Tibial artery (tissue), 4 donors: ENCODE data around the gene COLGALT1.
"Not testable (repeated sequence)": the region's sequence is repeated elsewhere in the genome, so short reads cannot be mapped to it uniquely, and the experiment has no call there.

Experiments used
- DNase-seq, 2 donors: peaks; one replicate each; pipeline ENCODE4 v3.0.0-alpha.2; 2019
- H3K27ac ChIP-seq, 2 donors: fragments of 200-600 bp; sonication (generic) in 1 of 2; 1 replicate in 1 of 2; 2 replicates in 1 of 2; pipeline ENCODE4 v1.5.1; 2018 to 2019; ENCODE audit warnings: mild to moderate bottlenecking in 1 of 2
- H3K27me3 ChIP-seq, 2 donors: fragments of 200-600 bp; sonication (generic) in 1 of 2; one replicate each; pipeline versions ENCODE4 v1.5.1 to v1.6.0; 2016 to 2019
- H3K36me3 ChIP-seq, 3 donors: fragments of 200-600 bp; sonication (generic) in 2 of 3; one replicate each; pipeline ENCODE4 v1.5.1; 2016 to 2019; ENCODE audit warnings: mild to moderate bottlenecking in 2 of 3
- H3K4me1 ChIP-seq, 4 donors: fragments of 200-600 bp; sonication (generic) in 2 of 4; 1 replicate in 3 of 4; 2 replicates in 1 of 4; pipeline ENCODE4 v1.5.1; 2016 to 2019
- H3K4me3 ChIP-seq, 2 donors: fragments of 200-600 bp; sonication (generic) in 1 of 2; 1 replicate in 1 of 2; 2 replicates in 1 of 2; pipeline ENCODE4 v1.5.1; 2018 to 2019; ENCODE audit warnings: mild to moderate bottlenecking in 2 of 2
- H3K9me3 ChIP-seq, 3 donors: fragments of 200-600 bp; sonication (generic) in 1 of 3; one replicate each; pipeline ENCODE4 v1.5.1; 2016 to 2019
- intact Hi-C: fragments of 100-400 bp; cut with DNase I; formaldehyde crosslinking; loops from one replicate; pipeline ENCODE4 v1.15.0; 2023; ENCODE audit warnings: low total_unique reads
- TF ChIP-seq, protein P1 (sequence below), 2 experiments: fragments of 200-600 bp in 1 of 2; fragments of 450-650 bp in 1 of 2; IDR thresholded peaks; one replicate each; pipeline ENCODE4 v1.5.1; 2017 to 2019; ENCODE audit warnings: antibody characterized with exemption in 2 of 2, mild to moderate bottlenecking in 1 of 2, moderate library complexity in 1 of 2

Gene COLGALT1

DNA sequence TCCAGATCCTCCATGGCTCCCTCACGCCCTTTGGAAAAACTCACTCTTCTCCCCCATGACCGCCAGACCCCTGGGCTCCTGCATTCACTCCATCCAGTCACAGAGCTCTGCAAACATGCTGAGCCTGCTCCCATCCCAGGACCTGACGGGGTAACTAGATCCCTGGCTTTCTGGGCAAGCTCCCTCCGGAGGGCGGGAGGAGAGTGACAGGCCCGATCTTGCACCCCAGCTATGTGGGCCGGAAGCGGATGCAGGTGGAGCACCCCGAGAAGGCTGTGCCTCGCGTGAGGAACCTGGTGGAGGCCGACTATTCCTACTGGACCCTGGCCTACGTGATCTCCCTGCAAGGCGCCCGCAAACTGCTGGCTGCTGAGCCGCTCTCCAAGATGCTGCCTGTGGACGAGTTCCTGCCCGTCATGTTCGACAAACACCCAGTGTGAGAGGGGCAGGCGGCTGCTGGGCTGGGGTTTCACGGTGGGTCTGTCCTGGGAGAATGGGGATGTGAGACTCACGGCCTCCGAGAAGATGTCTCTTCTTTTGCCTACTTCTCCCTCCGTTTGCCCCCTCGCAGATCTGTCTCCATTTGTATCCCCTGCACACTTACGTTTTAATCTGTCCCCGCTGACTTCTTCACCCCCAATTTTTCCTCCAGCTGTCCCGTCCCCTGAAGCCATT lies 25.2 kb downstream of the COLGALT1 start:
- intact Hi-C loops = no loop called here
- no peak overlapping the region for H3K4me3 ChIP-seq
- TF ChIP-seq, protein P1, sequence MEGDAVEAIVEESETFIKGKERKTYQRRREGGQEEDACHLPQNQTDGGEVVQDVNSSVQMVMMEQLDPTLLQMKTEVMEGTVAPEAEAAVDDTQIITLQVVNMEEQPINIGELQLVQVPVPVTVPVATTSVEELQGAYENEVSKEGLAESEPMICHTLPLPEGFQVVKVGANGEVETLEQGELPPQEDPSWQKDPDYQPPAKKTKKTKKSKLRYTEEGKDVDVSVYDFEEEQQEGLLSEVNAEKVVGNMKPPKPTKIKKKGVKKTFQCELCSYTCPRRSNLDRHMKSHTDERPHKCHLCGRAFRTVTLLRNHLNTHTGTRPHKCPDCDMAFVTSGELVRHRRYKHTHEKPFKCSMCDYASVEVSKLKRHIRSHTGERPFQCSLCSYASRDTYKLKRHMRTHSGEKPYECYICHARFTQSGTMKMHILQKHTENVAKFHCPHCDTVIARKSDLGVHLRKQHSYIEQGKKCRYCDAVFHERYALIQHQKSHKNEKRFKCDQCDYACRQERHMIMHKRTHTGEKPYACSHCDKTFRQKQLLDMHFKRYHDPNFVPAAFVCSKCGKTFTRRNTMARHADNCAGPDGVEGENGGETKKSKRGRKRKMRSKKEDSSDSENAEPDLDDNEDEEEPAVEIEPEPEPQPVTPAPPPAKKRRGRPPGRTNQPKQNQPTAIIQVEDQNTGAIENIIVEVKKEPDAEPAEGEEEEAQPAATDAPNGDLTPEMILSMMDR (IDR thresholded peaks at IDR 0.05) = no peak
- no peaks in the 10 kb centered on the region for H3K27me3 ChIP-seq
- no peaks in the 10 kb centered on the region for H3K9me3 ChIP-seq
- H3K36me3 ChIP-seq = peaks cover 30 to 73% (median 61%) of the 10 kb centered on the region in 3 donors
- no peaks in the 10 kb centered on the region for H3K4me1 ChIP-seq
- DNase-seq = no peak
- no peak overlapping the region for H3K27ac ChIP-seq

DNA sequence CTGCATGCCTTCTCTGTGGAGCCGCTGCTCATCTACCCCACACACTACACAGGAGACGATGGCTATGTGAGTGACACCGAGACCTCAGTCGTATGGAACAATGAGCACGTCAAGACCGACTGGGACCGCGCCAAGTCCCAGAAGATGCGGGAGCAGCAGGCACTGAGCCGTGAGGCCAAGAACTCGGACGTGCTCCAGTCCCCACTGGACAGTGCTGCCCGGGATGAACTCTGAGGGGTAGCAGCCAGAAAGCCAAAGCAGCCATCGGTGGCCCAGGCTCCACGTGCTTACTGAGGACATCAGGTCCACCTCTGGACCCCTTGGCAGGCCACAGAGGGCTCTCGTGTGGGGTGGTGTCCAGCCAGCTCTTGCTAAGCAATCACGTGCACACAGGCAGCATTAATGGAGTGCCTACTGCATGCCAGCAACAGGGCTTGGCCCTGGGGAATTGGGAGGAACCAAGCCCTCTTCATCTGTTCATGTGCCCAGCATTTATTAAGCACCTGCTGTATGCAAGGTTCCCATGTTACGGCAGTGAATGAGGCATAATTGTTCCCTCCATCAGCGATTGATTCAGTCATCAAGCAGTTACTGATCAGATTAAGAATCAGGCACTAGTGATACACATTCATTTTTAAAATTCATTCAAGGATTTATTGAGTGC lies 25.9 kb downstream of the COLGALT1 start:
- Histone ChIP-seq H3K27ac (no peak overlapping the region), H3K36me3 (peaks cover 26 to 66% (median 54%) of the 10 kb centered on the region in 3 donors), H3K4me1 (no peaks in the 10 kb centered on the region), H3K27me3 (no peaks in the 10 kb centered on the region), H3K4me3 (no peak overlapping the region), H3K9me3 (no peaks in the 10 kb centered on the region)
- TF ChIP-seq, protein P1 (IDR thresholded peaks at IDR 0.05) = no peak
- intact Hi-C loops = no loop called here
- DNase-seq = no peak

DNA sequence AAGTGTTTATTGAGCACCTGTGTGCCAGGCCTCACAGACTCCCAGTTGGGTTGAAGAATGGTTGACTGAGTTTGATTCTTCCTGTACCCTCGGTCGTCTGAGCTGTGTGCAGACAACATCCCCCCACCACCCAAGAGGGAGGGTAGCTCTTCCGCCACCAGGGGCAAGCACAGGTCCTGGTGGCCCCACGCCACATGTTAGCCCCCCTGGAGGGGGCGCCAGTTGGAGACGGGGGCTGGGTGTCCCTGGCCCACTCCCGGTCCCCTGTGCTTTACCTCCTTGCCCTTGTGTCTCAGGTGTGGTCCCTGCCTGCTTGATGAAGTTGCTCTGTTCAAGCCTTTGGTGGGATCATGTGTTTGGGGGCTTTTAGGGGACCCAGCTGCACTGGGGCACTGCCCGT lies 27.2 kb downstream of the COLGALT1 start:
- no peaks in the 10 kb centered on the region for H3K4me1 ChIP-seq
- H3K4me3 ChIP-seq = no peak overlapping the region
- TF ChIP-seq, protein P1 (IDR thresholded peaks at IDR 0.05) = no peak
- no peak overlapping the region for H3K27ac ChIP-seq
- no peaks in the 10 kb centered on the region for H3K9me3 ChIP-seq
- intact Hi-C loops = no loop called here
- peaks cover 20 to 53% (median 44%) of the 10 kb centered on the region in 3 donors for H3K36me3 ChIP-seq
- peaks cover 0 to 3% of the 10 kb centered on the region in 2 donors for H3K27me3 ChIP-seq
- no peak for DNase-seq

DNA sequence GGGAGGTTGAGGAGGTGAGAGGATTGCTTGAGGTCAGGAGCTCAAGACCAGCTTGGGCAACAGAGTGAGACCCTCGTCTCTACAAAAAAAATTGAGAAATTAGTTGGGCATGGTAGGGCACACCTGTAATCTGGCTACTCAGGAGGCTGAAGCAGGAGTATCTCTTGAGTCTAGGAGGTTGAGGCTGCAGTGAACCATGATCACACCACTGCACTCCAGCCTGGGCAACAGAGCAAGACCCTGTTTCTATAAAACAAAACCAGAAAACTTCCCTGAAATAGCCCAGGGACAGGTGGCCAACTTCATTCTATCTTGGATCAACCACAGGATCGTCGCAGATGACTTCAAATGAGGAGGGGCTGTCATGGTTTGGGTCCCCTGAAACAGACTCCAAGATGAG lies 28.7 kb downstream of the COLGALT1 start:
- DNase-seq = no peak
- intact Hi-C loops = no loop called here
- Histone ChIP-seq H3K27me3 (peaks cover 0 to 3% of the 10 kb centered on the region in 2 donors), H3K4me3 (no peak overlapping the region), H3K27ac (no peak overlapping the region), H3K9me3 (no peaks in the 10 kb centered on the region), H3K36me3 (peaks cover 11 to 38% (median 29%) of the 10 kb centered on the region in 3 donors), H3K4me1 (no peaks in the 10 kb centered on the region)
- TF ChIP-seq, protein P1 (IDR thresholded peaks at IDR 0.05) = no peak

DNA sequence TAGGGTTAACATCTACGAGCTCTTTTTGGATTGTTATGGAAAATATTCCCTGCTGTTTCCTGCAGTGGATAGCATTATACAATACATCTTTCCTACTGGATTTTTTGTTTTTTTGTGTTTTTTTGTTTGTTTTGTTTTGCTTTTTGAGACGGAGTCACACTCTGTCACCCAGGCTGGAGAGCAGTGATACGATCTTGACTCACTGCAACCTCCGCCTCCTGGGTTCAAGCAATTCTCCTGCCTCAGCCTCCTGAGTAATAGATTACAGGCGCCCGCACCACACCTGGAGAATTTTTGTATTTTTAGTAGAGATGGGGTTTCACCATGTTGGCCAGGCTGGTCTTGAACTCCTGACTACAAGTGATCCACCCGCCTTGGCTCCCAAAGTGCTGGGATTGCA lies 29.9 kb downstream of the COLGALT1 start:
- DNase-seq, H3K9me3 ChIP-seq, H3K4me1 ChIP-seq, H3K27me3 ChIP-seq, H3K27ac ChIP-seq, H3K4me3 ChIP-seq, intact Hi-C loops: not testable (repeated sequence)
- peaks cover 11 to 26% (median 25%) of the 10 kb centered on the region in 3 donors for H3K36me3 ChIP-seq

DNA sequence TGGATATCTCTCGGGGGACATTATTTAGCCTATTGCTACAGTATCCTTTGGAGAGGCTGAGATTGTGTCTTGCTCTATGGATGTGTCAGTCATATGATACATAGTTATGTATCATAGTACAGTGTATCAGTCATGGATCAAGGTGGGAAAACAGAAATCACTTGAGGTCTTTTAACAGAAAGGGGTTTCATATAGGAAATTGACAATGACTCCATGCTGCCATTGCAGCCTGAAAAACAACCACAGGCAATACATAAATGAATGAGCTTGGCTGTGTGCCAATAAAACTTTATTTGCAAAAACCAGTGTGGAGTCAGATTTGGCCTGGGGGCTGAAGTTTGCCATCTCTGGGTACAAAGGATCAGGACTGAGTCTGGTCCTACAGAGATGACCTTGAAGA lies 35.4 kb downstream of the COLGALT1 start:
- TF ChIP-seq, protein P1 (IDR thresholded peaks at IDR 0.05) = no peak
- no peak for DNase-seq
- Histone ChIP-seq H3K4me1 (no peaks in the 10 kb centered on the region), H3K27me3 (peaks cover 0 to 17% of the 10 kb centered on the region in 2 donors), H3K9me3 (no peaks in the 10 kb centered on the region), H3K4me3 (no peak overlapping the region), H3K27ac (no peak overlapping the region), H3K36me3 (no peaks in the 10 kb centered on the region)
- intact Hi-C loops = loop anchor here (10.0 kb wide), 1 partner anchor 394 kb away; no protein-coding TSS in a partner anchor

DNA sequence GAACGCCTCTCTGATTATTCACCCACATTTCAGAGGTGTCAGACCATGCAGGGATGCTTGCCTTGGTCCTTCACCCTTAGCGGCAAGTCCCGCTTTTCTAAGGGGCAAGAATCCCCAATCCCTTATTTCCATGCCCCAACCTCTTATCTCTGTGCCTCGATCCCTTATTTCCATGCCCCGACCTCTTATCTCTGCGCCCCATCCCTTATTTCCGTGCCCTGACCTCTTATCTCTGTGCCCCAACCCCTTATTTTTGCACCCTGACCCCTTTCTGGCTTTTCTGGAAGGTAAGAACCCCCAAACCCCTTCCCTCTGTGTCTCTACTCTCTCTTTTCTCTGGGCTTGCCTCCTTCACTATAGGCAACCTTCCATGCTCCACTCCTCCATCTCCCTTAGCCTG lies 38.8 kb downstream of the COLGALT1 start:
- not testable (repeated sequence) for H3K4me1 ChIP-seq, H3K9me3 ChIP-seq, H3K36me3 ChIP-seq, H3K4me3 ChIP-seq, H3K27ac ChIP-seq, DNase-seq
- peaks cover 0 to 21% of the 10 kb centered on the region in 2 donors for H3K27me3 ChIP-seq
- intact Hi-C loops = loop anchor here (10.0 kb wide), 1 partner anchor 391 kb away; no protein-coding TSS in a partner anchor

DNA sequence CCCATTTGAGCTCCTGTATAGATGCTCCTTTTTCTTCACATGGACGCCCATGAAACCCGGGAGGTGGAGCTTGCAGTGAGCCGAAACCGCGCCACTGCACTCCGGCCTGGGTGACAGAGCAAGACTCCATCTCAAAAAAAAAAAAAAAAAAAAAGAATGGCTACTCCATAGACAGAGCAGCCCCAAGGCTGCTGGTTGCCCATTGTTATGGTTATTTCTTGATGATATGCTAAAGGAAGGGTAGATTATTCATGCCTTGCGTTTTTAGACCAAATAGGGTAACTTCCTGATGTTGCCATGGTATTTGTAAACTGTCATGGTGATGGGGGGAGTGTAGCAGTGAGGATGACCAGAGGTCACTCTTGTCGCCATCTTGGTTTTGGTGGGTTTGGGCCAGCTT lies 42.6 kb downstream of the COLGALT1 start:
- H3K36me3 ChIP-seq, H3K27ac ChIP-seq, H3K4me1 ChIP-seq, DNase-seq, H3K9me3 ChIP-seq, H3K4me3 ChIP-seq: not testable (repeated sequence)
- peaks cover 0 to 32% of the 10 kb centered on the region in 2 donors for H3K27me3 ChIP-seq
- intact Hi-C loops = loop anchor here (10.0 kb wide), 1 partner anchor 387 kb away; no protein-coding TSS in a partner anchor
